Spleen (tissue), 11 donors: ENCODE results near the gene MT3. TPM values are rescaled to one million over a fixed set of nuclear protein-coding genes. Genes with fewer than 3 reads are reported as not detected.

Experiments used
- DNase-seq: peaks from one replicate; pipeline ENCODE4 v3.0.0-alpha.2; 2020
- H3K27ac ChIP-seq, 8 donors: fragments of 200-600 bp; sonication (generic) in 7 of 8; 1 replicate in 4 of 8; 2 replicates in 4 of 8; pipeline versions ENCODE4 v1.5.0 to v1.8.0; 2016 to 2021; ENCODE audit warnings: inconsistent platforms in 4 of 8, mild to moderate bottlenecking in 4 of 8, moderate library complexity in 1 of 8
- H3K27me3 ChIP-seq, 7 donors: fragments of 200-600 bp; sonication (generic) in 6 of 7; replicated peaks in 1 of 7; 1 replicate in 4 of 7; 2 replicates in 3 of 7; pipeline versions ENCODE4 v1.5.0 to v1.8.0; 2016 to 2021; ENCODE audit warnings: inconsistent platforms in 3 of 7, mild to moderate bottlenecking in 1 of 7
- H3K36me3 ChIP-seq, 6 donors: fragments of 200-600 bp; sonication (generic) in 5 of 6; 1 replicate in 4 of 6; 2 replicates in 2 of 6; pipeline versions ENCODE4 v1.5.0 to v1.8.0; 2016 to 2021; ENCODE audit warnings: inconsistent platforms in 2 of 6
- H3K4me1 ChIP-seq, 6 donors: fragments of 200-600 bp; sonication (generic) in 5 of 6; 1 replicate in 3 of 6; 2 replicates in 3 of 6; pipeline versions ENCODE4 v1.5.0 to v1.8.0; 2016 to 2021; ENCODE audit warnings: inconsistent platforms in 3 of 6
- H3K4me3 ChIP-seq, 8 donors: fragments of 200-600 bp; sonication (generic) in 7 of 8; 1 replicate in 4 of 8; 2 replicates in 4 of 8; pipeline versions ENCODE4 v1.5.0 to v1.8.0; 2016 to 2021; ENCODE audit warnings: inconsistent platforms in 4 of 8, mild to moderate bottlenecking in 4 of 8, moderate library complexity in 2 of 8
- H3K9me3 ChIP-seq, 8 donors: fragments of 200-600 bp; sonication (generic) in 7 of 8; 1 replicate in 4 of 8; 2 replicates in 4 of 8; pipeline versions ENCODE4 v1.5.0 to v1.8.0; 2016 to 2021; ENCODE audit warnings: inconsistent platforms in 4 of 8
- POLR2A ChIP-seq, 3 donors: fragments of 450-650 bp; IDR thresholded peaks; one replicate each; pipeline ENCODE4 v1.5.1; 2017; ENCODE audit warnings: antibody characterized with exemption in 3 of 3, mild to moderate bottlenecking in 1 of 3
- POLR2AphosphoS5 ChIP-seq, 3 donors: sonication (generic); formaldehyde crosslinking; IDR thresholded peaks; one replicate each; pipeline ENCODE4 v1.5.1; 2017; ENCODE audit warnings: antibody characterized with exemption in 3 of 3
- WGBS, 5 donors: extraction: QIAGEN DNeasy Blood & Tissue Kit in 3 of 5; methylation state at CpG; one replicate each; pipeline versions ENCODE4 v1.1.5 to v1.1.7; 2013 to 2018; 5-methylcytosine and 5-hydroxymethylcytosine counted together
- intact Hi-C: fragments of 100-400 bp; cut with DNase I; formaldehyde crosslinking; loops from one replicate; pipeline ENCODE4 v1.15.0; 2023; ENCODE audit warnings: low total_unique reads
- polyA plus RNA-seq, 3 donors: library from polyadenylated mRNA; stranded (reverse); fragments of 200-250 nt; gene quantifications; one replicate each; pipeline ENCODE4 v1.2.1, GENCODE V29; 2013
- total RNA-seq, 7 donors: library from RNA; depleted of rRNA in 3 of 7; stranded (reverse); fragments of >200 nt in 3 of 7; fragmentation: NEBNext Ultra II Directional in 4 of 7; extraction: Animal tissue kit (Norgen Biotek cat#: 25700) in 4 of 7; gene quantifications; one replicate each; pipeline versions ENCODE4 v1.1.0 to v1.2.1, GENCODE V29; 2016 to 2021
- TF ChIP-seq, protein P1 (sequence below), 11 experiments: fragments of 200-600 bp in 7 of 11; fragments of 450-650 bp in 4 of 11; sonication (generic) in 4 of 11; IDR thresholded peaks in 8 of 11; conservative IDR thresholded peaks in 3 of 11; 1 replicate in 7 of 11; 2 replicates in 4 of 11; pipeline versions ENCODE4 v1.4.0 to v1.8.0; 2016 to 2021; ENCODE audit warnings: antibody characterized with exemption in 11 of 11, inconsistent platforms in 4 of 11, mild to moderate bottlenecking in 1 of 11
- donor health status: healthy with polysubstance abuse.
- donor health status: DM: no; HTN: no; CAD: no; lungs with moderate emphysema.
- donor health status: DM: no; HTN: no; CAD: no.
- donor health status: Bipolar disorder and iron deficiency.
- donor health status: healthy.
- donor health status: DM: no; HTN: no; CAD: no.
- donor health status: DM: yes; HTN: yes; CAD: no.

MT3 gene
- total and polyA plus RNA-seq, 10 donors: 0.77 to 11.5 (median 1.5) TPM; not detected in 7

DNA sequence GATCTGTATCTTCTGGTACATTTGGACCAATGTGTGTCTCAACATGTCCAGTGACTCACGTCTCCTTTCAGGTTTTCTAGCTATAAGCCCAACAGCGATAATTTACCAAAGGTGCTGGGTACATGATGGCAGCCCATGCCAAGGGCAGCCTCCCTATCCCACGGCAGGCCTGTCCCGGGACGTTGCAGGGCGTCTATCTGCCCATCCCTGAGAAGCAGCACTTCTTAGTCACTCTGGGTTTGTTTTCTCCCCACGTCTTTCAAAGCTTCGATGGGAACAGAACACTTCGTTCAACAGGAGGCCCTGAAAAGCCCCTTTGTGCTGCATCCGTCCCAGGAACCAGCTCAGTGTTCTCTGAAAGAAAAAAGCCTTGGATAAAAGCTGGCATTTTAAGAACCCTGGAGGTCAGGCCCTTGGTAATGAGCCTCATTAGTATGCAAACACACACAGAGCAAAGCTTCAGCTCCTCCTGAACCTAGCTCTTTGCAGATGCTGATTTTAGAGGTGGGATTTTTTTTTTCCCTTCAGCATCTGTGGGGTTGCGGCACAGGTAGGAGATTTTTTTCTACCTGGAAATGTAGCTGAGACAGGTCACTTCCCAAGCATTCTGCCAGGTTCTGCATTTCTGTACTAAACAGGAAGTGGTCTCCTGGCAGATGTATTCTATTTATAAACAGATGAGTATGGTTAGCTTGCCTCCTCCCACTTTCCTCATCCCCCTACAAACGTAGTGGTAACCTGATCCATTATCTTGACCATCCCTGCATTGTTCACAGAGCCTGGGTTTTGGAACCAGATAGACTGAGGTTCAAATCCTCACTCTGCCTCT lies 42.0 kb upstream of the MT3 start:
- intact Hi-C loops: no loop called here
- Histone ChIP-seq H3K4me3 (no peak overlapping the region), H3K36me3 (no peaks in the 10 kb centered on the region), H3K9me3 (no peaks in the 10 kb centered on the region), H3K27ac (peak overlapping the region in 1 of 8 donors; percentile 18), H3K4me1 (peaks cover 6 to 26% (median 14%) of the 10 kb centered on the region in 6 donors), H3K27me3 (no peaks in the 10 kb centered on the region)
- DNase-seq: no peak
- TF ChIP-seq POLR2AphosphoS5 (IDR thresholded peaks at IDR 0.05) (no peak), POLR2A (IDR thresholded peaks at IDR 0.05) (no peak)
- TF ChIP-seq, protein P1, sequence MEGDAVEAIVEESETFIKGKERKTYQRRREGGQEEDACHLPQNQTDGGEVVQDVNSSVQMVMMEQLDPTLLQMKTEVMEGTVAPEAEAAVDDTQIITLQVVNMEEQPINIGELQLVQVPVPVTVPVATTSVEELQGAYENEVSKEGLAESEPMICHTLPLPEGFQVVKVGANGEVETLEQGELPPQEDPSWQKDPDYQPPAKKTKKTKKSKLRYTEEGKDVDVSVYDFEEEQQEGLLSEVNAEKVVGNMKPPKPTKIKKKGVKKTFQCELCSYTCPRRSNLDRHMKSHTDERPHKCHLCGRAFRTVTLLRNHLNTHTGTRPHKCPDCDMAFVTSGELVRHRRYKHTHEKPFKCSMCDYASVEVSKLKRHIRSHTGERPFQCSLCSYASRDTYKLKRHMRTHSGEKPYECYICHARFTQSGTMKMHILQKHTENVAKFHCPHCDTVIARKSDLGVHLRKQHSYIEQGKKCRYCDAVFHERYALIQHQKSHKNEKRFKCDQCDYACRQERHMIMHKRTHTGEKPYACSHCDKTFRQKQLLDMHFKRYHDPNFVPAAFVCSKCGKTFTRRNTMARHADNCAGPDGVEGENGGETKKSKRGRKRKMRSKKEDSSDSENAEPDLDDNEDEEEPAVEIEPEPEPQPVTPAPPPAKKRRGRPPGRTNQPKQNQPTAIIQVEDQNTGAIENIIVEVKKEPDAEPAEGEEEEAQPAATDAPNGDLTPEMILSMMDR (IDR thresholded peaks at IDR 0.05 in 8 of 11, conservative IDR thresholded peaks at IDR 0.05 in 3 of 11): no peak
- WGBS, 5 donors: 47 to 64% (median 57%) methylated on average over 12 of the region's 12 CpGs

DNA sequence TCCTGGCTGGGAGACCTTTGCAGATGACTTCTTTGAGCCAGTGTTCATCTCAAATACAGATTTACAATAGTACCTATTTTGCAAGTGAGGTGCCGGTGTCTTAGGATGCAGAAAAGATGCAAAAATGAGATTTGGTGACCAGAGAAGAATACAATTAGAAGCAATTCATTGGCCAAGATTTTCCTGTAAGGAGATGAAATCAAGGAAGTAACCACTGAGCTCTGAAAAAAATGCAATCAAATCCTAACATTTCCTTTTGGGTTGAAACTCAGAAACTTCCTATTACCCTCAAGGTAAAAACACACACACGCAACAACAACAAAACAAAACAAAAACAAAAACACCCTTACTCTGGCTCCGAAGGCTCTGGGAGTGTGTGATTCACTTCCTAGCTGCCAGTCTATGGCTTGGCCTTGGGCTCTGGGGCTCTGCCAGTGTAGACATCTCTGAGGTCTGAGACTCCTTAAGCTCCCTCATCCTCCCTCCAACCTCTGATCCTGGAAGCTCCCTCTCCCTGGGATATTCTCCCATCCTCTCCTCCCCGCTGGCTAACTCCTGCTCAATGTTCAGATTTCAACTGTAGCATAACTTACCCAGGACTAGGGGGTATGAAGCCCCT lies 41.3 kb upstream of the MT3 start:
- TF ChIP-seq POLR2AphosphoS5 (IDR thresholded peaks at IDR 0.05) (no peak), POLR2A (IDR thresholded peaks at IDR 0.05) (no peak)
- TF ChIP-seq, protein P1 (IDR thresholded peaks at IDR 0.05 in 8 of 11, conservative IDR thresholded peaks at IDR 0.05 in 3 of 11): no peak
- no peak overlapping the region for H3K27ac ChIP-seq
- no peaks in the 10 kb centered on the region for H3K27me3 ChIP-seq
- no peak for DNase-seq
- H3K36me3 ChIP-seq: no peaks in the 10 kb centered on the region
- intact Hi-C loops: no loop called here
- no peak overlapping the region for H3K4me3 ChIP-seq
- no peaks in the 10 kb centered on the region for H3K9me3 ChIP-seq
- 68 to 77% (median 73%) methylated on average over 4 of the region's 4 CpGs for WGBS, 5 donors
- peaks cover 6 to 27% (median 14%) of the 10 kb centered on the region in 6 donors for H3K4me1 ChIP-seq

DNA sequence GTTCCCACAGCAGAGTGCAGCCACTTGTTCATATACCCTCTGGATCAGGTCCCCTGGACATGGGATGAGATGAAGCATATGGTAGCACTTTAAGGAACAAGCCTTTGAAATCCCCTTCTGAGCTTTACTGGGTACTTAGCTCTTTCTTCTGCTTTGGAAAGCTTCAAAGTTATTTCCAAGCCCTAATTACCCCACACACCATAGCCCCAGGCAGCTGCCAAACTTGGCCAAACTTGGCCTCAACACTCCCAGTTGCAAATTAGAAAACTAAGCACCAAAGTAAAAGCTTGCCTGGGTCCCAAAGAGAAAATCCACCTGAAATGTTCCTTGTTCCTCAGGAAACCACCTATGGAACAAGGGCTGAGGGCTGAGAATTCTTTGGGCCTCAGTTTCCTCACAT lies 40.2 kb upstream of the MT3 start:
- DNase-seq: no peak
- Histone ChIP-seq H3K36me3 (no peaks in the 10 kb centered on the region), H3K27me3 (peaks cover 0 to 5% (median 0%) of the 10 kb centered on the region in 7 donors), H3K27ac (no peak overlapping the region), H3K4me3 (no peak overlapping the region), H3K4me1 (peaks cover 6 to 27% (median 14%) of the 10 kb centered on the region in 6 donors), H3K9me3 (no peaks in the 10 kb centered on the region)
- intact Hi-C loops: no loop called here
- TF ChIP-seq POLR2A (IDR thresholded peaks at IDR 0.05) (no peak), POLR2AphosphoS5 (IDR thresholded peaks at IDR 0.05) (no peak)
- TF ChIP-seq, protein P1 (IDR thresholded peaks at IDR 0.05 in 8 of 11, conservative IDR thresholded peaks at IDR 0.05 in 3 of 11): no peak

DNA sequence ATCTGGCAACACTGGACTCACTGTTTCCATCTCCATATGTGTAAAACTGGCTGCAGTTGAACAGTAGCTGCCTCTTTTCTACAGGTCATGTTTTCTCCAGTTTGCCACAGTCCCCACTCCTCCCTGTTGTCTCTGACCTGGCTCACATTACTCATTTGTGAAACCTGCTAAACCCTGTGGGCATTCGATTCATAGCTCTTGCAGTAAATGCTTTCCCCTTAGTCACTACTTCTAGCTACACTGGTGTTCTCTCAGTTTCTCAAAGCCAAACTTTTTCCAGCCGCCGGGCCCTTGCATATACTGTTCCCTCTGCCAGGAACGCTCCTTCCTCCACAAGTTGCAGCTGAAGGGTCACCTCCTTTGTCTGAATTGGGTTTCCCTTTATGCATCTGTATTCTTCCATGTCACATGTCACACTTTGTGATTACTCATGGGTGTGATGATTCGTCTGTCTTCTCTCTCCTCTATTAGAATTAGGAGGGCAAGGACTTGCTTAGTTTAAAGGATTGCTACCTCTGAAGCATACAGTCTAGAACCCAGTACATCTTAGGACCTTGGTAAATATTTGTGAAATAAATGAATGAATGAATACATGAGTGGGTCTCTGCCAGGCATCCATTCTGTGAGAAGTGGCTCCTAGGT lies 39.5 kb upstream of the MT3 start:
- WGBS, 5 donors: 86 to 91% (median 90%) methylated on average over 5 of the region's 5 CpGs
- no peaks in the 10 kb centered on the region for H3K36me3 ChIP-seq
- no peak for TF ChIP-seq POLR2AphosphoS5 (IDR thresholded peaks at IDR 0.05)
- TF ChIP-seq POLR2A (IDR thresholded peaks at IDR 0.05): no peak
- TF ChIP-seq, protein P1 (IDR thresholded peaks at IDR 0.05 in 8 of 11, conservative IDR thresholded peaks at IDR 0.05 in 3 of 11): no peak
- intact Hi-C loops: no loop called here
- no peak overlapping the region for H3K4me3 ChIP-seq
- no peaks in the 10 kb centered on the region for H3K9me3 ChIP-seq
- no peak overlapping the region for H3K27ac ChIP-seq
- DNase-seq: no peak
- H3K4me1 ChIP-seq: peaks cover 6 to 27% (median 14%) of the 10 kb centered on the region in 6 donors
- H3K27me3 ChIP-seq: peaks cover 0 to 5% (median 0%) of the 10 kb centered on the region in 7 donors
